CD4-positive, alpha-beta T cell treated with Interleukin-1 beta for 1 hour (primary cell): Measurements from ENCODE around the gene TRIM41.
"Not testable (repeated sequence)": the region's sequence is repeated elsewhere in the genome, so short reads cannot be mapped to it uniquely, and the experiment has no call there.

Experiments
- DNase-seq, 2 donors: peaks; one replicate each; pipeline ENCODE4 v3.0.0-alpha.2; 2020 to 2022

The TRIM41 gene

DNA sequence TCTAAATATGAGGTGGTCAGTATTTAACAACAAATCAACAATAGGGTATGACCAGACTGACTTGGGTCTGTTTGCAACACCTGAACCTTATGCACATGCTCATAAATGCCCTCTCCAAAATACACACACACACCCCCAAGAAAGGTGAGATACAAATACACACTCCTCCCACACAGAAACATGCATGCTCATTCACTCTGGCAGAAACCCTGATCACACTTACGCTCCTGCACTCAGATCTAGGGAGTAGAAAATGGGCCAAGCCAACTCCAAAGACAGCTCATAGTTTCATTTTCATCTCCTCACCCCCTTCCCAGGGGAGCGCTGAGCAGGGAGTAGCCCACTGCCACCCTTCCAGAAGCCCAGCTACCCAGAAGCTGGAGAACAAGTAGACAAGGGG lies 29.4 kb upstream of the TRIM41 start:
- DNase-seq = no peak

DNA sequence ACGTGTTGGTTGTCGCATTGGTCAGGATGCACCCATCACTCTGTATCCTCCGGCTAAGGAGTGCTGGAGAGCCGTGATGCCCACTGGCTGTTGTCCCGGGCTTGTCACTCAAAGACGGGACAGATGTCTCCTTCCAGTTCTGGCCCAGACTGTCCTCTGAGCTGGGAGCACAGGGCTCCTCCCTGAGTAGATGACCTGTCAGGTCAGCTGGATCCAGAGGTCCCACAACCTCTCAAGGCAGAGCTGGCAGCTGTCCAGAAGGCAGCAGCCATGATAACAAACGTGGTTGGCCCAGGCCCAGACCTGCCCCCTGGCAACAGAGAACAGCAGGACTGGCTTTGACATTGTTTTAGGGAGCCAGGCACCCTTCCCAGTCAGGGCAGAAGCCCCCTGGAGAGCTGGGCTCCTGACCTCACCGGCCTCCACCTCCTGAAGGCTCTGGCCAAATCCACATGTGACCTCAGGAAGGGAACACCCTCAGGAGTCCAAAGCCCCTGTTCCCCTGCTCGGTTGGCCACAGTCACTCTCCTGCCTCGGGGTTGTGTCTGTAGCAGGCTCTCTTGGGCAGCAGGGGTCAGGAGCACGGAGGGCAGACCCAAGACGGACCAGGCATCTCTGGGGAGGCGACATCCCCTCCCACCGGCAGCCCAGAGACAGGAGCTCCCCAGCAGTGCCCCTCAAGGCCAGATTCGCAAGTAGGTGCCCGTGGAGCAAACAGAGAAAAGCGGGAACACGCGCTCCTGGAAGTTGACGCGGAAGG lies 28.4 kb upstream of the TRIM41 start:
- no peak for DNase-seq

DNA sequence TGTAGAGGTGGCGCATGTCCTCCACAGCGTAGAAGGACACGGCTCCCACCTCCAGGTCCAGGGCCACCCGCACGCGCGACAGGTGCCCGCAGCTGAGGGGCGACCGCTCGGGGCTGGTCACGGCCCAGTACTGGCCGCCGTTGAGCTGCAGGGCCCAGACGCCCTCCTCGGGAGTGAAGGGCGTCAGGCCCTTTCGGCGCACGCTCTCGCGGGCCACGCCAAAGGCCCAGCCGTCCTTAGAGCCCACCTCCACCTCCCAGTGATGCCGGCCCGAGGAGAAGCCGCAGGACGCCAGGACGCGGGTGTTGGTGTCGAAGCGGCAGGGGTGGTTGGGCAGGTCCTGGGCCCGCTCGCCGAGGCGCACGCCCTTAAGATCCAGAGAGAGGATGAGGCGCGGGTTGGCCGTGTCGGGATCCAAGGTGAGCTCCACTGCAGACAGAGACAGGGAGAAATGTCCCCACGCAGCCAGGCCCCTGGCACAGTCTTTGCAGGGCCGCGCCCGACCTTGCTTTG lies 27.8 kb upstream of the TRIM41 start:
- DNase-seq = no peak

DNA sequence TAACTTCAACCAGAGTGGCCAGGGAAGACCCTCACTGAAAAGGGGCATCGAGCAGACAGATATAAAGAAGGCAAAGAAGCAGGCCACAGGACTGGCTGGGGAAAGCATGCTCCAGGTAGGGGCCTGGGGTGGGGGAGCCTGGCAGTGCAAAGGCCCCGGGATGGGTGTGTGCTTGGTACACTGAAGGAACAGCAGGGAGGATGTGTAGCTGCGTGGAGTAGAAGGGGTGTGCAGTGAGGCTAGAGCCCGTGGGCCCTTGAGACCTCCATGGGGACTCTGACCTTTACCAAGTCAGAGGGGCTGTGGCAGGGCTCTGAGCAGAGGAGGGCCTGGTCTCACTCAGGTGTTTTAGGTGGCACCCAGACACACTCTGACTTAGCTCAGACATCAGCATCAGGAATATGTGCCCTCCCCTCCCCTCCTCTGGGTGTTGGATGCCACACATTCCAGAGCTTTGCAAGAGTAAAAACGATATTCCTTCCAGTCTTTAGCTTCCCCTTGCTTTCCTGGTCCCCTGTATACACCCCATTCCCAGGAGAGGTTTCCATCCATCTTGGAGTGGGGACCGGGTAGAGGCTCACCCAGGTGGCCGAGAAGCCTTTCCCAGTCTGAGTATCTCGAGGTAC lies 25.6 kb upstream of the TRIM41 start:
- DNase-seq = no peak

DNA sequence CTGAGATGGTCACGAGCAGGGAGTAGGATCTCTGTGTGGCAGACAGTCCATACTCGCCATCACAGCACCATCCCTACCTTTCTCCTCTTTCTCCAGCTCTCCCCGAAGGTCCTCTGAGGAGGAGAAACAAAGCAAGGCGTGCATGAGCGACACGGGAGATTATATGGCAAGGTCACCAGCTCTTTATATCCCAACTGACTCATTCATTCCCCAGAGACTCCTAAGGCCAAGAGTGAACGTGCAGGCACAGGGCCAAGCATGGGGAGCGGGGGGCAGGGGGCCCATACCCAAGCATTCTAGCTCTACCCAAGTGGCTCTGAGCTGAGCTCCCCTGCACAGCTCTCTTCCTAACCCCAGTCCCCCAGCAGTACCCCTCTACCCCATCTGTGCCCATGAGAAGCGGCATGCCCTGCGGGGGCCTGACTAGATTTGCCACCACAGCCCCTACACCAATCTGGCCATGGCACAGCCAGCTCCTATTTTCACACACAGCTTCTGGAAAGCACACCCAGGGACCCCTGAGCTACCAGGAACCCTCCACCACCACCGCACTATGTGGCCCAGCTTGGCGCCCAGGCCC lies 24.9 kb upstream of the TRIM41 start:
- no peak for DNase-seq

DNA sequence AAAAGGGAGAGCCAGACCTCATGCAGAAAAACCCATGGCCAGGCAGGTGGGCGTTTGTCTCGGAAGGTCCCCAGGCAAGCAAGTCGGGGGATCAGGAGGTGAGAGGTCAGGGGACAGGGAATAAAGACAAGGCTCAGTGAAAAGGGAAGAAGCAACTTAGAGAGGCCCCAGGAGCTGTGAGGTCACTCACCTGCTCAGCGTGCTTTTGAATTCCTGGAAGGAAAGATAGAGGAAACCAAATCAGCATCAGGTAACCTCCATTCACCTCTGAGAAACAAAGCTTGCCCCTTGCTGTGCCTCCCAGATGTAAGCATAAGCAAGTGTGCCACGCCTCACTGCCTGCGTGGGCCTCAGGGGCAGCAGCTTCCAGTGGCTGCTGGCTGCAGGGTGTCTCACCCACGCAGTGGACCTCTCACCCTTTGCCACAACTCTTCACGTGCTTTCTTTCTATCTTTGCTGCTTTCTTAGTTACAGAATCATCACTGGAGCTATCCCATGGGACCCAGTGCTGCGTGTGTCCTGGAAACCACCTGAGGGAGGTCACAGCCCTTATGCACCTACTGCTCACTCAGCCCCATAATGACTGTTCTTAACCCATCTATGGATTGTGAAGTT lies 24.1 kb upstream of the TRIM41 start:
- no peak for DNase-seq

DNA sequence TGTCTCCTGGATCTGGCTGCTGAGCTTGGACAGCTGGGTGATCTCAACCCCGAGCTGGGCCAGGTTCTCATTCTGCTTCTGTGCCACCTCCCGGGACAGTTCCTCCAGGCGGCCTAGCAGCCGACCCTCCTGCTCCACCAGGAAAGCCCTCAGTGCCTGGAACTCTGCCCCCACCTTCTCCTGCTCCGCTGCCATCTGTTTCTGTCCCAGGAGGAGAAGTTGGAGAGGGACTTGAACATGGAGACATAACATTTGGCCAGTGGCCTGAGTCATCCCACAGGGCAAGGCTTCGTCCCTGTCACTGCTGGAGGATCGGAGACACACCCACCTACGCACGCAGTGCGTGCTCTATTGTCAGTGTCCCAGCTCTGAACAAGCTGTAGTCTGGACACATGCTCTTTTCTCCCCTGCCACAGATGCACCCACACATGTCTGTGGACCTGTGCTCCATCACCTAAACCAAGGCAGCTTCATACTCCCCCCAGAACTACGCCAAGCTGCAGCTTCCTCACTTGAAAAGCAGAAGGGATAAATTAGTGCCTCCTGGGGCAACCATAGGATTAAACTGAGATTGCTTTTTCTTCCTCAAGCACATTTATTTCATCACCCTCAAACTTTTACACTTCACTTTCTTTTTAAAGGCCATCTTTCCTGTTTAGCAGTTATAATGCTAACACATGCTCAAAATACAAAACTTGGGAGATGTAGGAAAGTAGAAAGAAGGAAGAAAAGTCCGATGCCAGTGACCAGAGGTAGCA lies 23.0 kb upstream of the TRIM41 start:
- DNase-seq = no peak

DNA sequence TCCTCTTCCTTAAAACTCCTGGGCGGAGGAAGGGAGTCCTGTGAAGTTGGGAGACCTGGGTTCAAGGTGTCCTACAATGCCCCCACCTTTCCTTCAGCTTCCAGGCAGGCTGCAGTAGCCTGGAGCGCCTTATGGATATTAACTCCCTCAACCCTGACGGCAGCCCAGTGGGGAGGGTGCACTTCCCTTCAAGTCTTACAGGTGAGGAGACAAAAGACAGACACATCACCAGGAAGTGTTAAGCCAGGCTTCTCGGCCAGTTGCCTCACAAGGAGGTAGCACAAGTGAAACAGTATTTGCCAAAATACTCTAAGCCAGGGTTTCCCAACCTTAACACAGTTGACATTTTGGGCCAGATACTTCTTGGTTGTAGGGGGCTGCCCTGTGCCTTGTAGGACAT lies 22.3 kb upstream of the TRIM41 start:
- no peak for DNase-seq

DNA sequence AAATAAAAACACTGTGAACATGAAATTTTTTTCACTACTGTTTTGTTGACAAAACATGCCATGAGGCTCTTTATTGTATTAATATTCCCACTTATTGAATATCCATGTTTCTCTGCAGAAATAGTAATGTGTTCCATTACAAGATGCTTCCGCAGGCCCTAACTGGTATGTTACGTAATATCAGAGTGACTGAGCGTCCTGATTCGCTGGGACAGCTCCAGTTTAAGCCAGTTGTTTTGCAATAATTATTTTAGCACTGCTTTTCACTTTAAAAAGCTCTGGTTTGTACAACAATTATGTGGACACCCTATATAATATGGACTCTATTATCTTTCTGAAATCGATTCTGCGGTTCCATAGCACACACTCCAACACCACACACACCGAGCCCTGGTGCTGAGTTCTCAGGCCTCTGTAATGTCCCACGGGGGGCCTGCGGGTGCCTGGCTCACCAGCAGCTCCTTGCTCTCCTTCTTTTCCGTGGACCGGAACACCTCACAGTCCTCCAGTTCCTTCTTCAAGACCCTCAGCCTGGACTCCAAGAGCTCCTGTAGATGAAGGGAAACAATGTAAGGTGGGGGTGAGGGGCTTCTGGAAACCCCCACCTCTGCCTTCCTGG lies 19.9 kb upstream of the TRIM41 start:
- DNase-seq = no peak

DNA sequence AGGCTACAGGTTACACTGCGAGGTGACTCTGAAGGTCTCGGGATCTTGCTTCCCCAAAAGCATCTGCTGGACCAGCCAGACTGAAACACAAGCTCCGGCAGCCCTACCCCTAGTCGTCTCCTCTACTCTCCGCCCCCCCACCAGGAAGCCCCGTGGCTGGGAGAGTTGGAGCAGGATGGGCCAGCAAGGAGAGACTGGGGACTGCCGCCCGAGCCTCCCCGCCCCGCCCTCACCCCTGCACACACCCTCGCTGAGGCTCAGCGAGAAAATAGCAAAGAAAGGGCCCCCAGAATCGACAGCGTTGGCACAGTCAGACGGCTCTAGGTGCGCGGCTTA lies 19.3 kb upstream of the TRIM41 start:
- DNase-seq = no peak

DNA sequence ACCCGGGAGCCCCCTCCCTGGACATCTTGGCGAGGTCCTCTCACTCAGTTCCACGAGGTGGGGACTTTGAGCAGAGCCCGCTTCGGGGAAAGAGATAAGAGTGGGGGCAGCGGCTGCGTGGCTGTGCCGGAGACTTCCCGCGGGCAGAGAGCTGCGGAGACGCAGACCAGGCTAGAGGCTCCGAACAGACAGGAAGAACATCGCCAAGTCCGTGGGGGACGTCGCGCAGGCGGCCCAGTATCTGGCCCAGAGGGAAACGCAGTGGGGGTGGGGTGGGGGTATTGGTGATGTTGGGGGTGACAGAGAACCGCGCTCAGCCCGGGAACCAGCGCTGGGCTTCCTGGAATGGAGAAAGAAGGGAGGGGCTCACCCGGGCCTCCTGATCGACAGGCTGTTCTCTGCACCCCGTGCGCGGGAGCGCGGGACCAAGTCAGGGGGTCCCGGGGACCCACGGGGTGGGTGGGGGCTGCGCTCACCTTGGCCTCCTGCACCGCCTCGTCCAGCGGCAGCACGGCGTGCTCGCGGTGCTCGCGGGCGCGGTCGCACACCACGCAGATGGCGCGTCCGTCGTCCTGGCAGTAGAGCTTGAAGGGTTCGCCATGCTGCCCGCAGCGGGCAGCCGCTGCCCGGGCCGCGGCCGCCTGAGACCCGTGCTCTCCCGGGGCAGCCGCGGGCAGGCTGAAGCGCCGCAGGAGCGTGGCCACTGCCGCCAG lies 18.8 kb upstream of the TRIM41 start:
- no peak for DNase-seq

DNA sequence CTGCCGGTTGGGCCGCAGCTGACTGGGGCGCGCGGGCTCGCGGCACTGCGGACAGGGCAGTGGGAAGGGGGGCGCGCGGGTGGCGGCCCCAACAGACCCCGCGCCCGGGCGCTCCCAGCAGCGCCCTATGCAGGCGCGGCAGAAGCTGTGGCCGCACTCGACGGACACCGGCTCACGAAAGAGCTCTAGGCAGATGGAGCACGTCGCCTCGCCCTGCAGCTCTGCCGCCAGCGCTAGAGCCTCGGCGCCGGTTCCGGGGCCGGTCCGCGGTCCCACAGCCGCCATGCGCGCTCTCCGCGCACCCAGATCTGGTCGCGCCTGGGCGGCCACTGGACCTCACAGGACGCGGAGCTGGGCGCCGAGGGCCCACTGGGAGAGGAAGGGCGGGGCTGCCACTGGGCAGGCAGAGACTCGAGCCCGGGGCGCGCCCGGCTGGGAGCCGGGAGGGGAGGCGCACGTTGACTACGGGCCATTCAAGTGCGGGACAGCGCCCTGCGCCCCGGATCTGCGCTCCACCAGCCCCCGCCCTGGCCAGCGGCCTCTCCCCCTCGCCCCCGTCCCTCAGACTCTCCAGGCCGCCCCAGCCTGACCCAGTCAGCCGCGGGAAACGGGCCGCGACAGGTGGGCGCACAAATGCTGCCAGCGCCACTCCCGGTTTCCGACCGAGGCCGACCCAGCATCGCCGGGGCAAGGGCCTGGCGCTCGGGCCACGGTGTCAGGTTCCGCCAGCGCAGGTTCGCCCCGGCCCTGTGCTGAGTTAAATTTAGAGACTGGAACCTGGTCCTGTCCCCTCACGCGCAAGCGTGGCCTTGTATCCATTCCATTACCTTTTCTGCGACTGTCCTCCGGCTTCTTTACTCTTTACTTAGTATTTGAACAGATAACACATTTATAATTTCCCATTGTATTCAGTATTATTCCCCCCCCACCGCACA lies 18.0 kb upstream of the TRIM41 start, which contains the start of gene TRIM7:
TSS of gene TRIM7 (minus strand) at position 371 of the 935 bp plus-strand sequence. CDS start at position 285, 86 bp downstream.
- DNase-seq = no peak

DNA sequence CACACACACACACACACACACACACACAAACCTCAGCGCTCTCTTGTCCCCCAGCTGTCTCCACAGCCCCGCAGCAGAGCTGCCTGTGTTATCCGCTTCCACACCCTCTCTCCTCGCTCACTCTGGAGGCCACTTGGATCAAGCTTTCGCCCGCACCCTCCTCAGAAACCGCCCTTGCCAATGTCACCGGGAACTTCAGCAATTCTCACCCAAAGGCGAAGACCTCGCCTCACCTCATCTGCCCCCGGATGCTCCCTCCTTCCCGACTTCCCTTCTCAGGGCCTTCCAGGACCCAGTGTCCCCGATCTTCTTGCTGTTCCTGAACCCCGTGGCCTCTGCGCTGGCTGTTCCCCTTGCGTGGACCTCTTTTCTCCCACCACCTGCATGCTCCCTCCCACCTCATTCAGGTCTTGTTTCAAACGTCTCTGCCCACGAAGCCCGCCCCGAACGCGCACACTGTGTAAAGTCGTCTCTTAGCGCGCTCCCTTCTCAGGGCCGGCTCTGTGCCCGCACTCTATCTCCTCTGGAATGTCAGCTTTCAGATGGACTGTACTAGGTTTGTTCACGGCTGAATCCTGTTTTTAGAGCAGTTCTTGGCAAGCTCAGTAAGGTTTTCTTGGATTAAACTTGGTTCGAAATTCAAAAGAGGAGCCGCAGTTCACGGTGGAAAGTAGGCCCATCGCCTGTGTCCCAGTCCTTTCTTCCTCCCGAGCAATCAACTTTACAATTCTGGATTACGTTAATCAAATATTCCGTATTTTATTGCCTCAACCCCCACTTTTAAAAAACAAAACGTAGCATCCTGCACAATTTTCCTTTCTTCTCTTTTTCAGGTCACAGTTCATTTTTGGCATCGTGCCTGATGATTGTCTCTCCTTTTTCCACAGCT lies 17.1 kb upstream of the TRIM41 start:
- DNase-seq = no peak

DNA sequence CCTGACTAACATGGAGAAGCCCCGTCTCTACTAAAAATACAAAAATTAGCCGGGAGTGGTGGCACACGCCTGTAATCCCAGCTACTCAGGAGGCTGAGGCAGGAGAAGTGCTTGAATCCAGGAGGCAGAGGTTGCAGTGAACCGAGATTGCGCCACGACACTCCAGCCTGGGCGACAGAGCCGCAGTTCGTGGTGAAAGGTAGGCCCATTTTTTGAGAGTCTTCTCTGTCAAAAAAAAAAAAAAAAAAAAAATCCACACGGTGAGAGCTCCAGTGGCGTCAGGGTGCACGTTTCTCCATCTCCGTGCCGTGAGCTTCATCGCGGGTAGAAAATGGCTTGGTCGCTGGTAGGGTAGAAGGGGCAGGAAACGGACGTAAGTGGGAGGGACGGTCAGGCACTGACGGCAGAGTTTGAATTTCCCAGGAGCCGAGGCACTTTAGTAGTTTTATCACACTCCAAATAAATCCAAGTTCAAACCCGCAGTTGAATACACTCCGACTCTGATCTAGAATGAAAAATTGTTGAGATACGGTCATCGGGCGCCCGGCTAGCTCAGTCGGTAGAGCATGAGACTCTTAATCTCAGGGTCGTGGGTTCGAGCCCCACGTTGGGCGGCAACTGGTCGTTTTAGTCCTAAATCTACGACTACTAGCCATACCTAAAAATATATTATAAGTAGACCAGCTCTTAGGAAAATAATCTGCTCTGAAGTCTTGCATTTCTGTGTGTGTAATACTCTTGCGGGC lies 15.7 kb upstream of the TRIM41 start:
- DNase-seq = peak; percentile 78 to 86

DNA sequence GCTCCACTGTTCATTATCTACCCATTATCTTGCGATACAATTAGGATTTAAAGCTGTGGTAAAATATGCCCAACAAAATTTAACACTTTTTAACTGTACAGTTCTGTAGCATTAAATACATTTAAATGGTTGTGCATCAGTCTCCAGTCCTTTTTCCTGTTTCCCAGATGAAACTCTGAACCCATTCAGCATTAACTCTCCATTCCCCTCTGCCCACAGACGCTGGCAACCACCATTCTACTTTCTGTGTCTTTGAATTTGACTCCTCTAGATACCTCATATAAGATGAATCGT lies 15.2 kb upstream of the TRIM41 start:
- no peak for DNase-seq

DNA sequence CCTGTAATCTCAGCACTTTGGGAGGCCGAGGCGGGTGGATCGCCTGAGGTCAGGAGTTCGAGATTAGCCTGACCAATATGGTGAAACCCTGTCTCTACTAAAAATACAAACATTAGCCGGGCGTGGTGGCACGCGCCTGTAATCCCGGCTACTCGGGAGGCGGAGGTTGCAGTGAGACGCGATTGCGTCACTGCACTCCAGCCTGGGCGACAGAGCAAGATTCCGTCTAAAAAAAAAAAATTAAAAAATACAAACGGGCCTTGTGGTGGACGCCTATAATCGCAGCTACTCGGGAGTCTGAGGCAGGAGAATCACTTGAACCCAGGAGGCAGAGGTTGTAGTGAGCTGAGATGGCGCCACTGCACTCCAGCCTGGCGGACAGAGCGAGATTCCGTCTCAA lies 14.1 kb upstream of the TRIM41 start:
- DNase-seq = not testable (repeated sequence)

DNA sequence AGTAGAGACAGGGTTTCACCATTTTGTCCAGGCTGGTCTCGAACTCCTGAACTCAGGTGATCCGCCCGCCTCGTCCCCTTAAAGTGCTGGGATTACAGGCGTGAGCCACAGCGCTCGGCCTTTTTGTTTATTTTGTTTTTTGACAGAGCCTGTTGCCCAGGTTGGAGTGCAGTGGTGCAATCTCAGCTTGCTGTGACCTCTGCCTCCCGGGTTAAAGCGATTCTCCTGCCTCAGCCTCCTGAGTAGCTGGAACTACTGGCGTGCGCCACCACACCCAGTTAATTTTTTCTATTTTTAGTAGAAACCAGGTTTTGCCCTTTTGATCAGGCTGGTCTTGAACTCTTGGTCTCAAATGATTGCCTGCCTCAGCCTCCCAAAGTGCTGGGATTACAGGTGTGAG lies 12.9 kb upstream of the TRIM41 start:
- not testable (repeated sequence) for DNase-seq

DNA sequence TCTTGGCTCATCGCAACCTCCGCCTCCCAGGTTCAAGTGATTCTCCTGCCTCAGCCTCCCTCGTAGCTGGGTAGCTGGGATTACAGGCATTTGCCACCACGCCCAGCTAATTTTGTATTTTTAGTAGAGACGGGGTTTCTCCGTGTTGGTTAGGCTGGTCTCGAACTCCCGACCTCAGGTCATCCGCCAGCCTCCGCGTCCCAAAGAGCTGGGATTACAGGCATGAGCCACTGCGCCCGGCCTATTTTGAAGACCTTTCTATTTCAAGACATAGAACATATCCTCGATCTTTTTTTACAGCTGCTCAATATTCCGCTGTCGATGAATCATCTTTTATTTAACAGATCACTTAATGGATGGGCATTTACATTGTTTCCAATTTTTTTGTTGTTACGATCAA lies 12.4 kb upstream of the TRIM41 start:
- DNase-seq = not testable (repeated sequence)

DNA sequence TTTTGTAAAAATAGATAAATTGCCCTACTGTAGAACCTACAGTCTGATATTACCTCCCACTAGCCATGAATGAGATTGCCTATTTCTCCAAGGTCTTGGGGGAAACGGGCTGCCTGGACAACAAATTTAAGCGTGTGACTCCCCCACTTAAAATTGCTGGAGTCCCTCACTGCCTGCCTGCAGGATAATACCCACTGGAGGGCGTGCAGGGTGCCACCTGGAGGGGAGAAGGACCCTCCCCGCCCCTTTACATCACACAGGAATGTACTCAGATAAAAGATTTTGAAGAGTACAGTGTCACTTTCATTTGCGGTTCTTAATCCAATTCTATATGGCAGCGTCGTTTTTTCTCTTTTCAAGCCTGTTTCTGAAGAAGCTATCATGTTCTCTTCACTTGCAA lies 11.9 kb upstream of the TRIM41 start:
- DNase-seq = no peak
